Trophoblast cell (in vitro differentiated cells and primary cell): ENCODE results near the gene TEX22.

Experiments
- DNase-seq, 2 donors: peaks; one replicate each; pipeline ENCODE4 v3.0.0-alpha.2; 2016
- H2AFZ ChIP-seq: 2 replicates; pipeline ENCODE4 v1.6.1; 2013; ENCODE audit warnings: low read length, moderate library complexity, mild to moderate bottlenecking; ENCODE audit not compliant: insufficient read depth, poor library complexity
- H2AK5ac ChIP-seq: 2 replicates; pipeline ENCODE4 v1.6.1; 2013; ENCODE audit warnings: mild to moderate bottlenecking, low read length
- H2BK120ac ChIP-seq: 2 replicates; pipeline ENCODE4 v1.6.1; 2013; ENCODE audit warnings: low read length, mild to moderate bottlenecking, moderate library complexity; ENCODE audit not compliant: insufficient read depth, poor library complexity
- H2BK12ac ChIP-seq: 2 replicates; pipeline ENCODE4 v1.6.1; 2013; ENCODE audit warnings: mild to moderate bottlenecking, low read length, moderate library complexity
- H2BK5ac ChIP-seq: 2 replicates; pipeline ENCODE4 v1.6.1; 2013; ENCODE audit warnings: low read length, low read depth, moderate library complexity, mild to moderate bottlenecking; ENCODE audit not compliant: poor library complexity
- H3K14ac ChIP-seq: 2 replicates; pipeline ENCODE4 v1.6.1; 2013; ENCODE audit warnings: mild to moderate bottlenecking, low read length
- H3K18ac ChIP-seq: 2 replicates; pipeline ENCODE4 v1.6.1; 2013; ENCODE audit warnings: mild to moderate bottlenecking, low read length
- H3K23ac ChIP-seq: 2 replicates; pipeline ENCODE4 v1.6.1; 2013; ENCODE audit warnings: low read length
- H3K27ac ChIP-seq: 2 replicates; pipeline ENCODE4 v1.5.1; 2013; ENCODE audit warnings: low read depth, mild to moderate bottlenecking, inconsistent platforms, low read length, moderate library complexity
- H3K27me3 ChIP-seq: 2 replicates; pipeline ENCODE4 v1.6.1; 2013; ENCODE audit warnings: inconsistent platforms, mild to moderate bottlenecking, low read length, moderate library complexity; ENCODE audit not compliant: insufficient read depth
- H3K36me3 ChIP-seq, 2 experiments: 1 replicate in 1 of 2; 2 replicates in 1 of 2; pipeline ENCODE4 v1.6.1; 2013; ENCODE audit warnings: low read length in 2 of 2, mild to moderate bottlenecking in 2 of 2, moderate library complexity in 1 of 2; ENCODE audit not compliant: insufficient read depth in 2 of 2, control insufficient read depth in 1 of 2
- H3K4ac ChIP-seq: 2 replicates; pipeline ENCODE4 v1.6.1; 2013; ENCODE audit warnings: low read depth, mild to moderate bottlenecking, low read length, moderate library complexity
- H3K4me1 ChIP-seq, 2 experiments: 1 replicate in 1 of 2; 2 replicates in 1 of 2; pipeline ENCODE4 v1.6.1; 2013; ENCODE audit warnings: low read length in 2 of 2, mild to moderate bottlenecking in 2 of 2, moderate library complexity in 1 of 2; ENCODE audit not compliant: insufficient read depth in 2 of 2, control insufficient read depth in 1 of 2
- H3K4me2 ChIP-seq: 2 replicates; pipeline ENCODE4 v1.6.1; 2013; ENCODE audit warnings: inconsistent platforms, mild to moderate bottlenecking, low read length, moderate library complexity
- H3K4me3 ChIP-seq: 2 replicates; pipeline ENCODE4 v1.5.1; 2013; ENCODE audit warnings: mild to moderate bottlenecking, low read depth, low read length, inconsistent platforms
- H3K79me1 ChIP-seq: one replicate; pipeline ENCODE4 v1.6.1; 2013; ENCODE audit warnings: low read length
- H3K79me2 ChIP-seq: 2 replicates; pipeline ENCODE4 v1.6.1; 2013; ENCODE audit warnings: low read length, mild to moderate bottlenecking; ENCODE audit not compliant: control insufficient read depth, insufficient read depth, poor library complexity
- H3K9ac ChIP-seq: 2 replicates; pipeline ENCODE4 v1.6.1; 2013; ENCODE audit warnings: mild to moderate bottlenecking, low read length
- H3K9me3 ChIP-seq: 2 replicates; pipeline ENCODE4 v1.6.1; 2013; ENCODE audit warnings: low read depth, mild to moderate bottlenecking, control low read depth, inconsistent platforms, low read length; ENCODE audit not compliant: insufficient read depth
- H4K12ac ChIP-seq: 2 replicates; pipeline ENCODE4 v1.6.1; 2013; ENCODE audit warnings: low read depth, mild to moderate bottlenecking, low read length, moderate library complexity
- H4K8ac ChIP-seq: 2 replicates; pipeline ENCODE4 v1.6.1; 2013; ENCODE audit warnings: low read depth, mild to moderate bottlenecking, low read length, moderate library complexity
- H4K91ac ChIP-seq: one replicate; pipeline ENCODE4 v1.6.1; 2013; ENCODE audit warnings: low read depth, mild to moderate bottlenecking, low read length, moderate library complexity
- WGBS: extraction: QIAGEN DNeasy Blood & Tissue Kit; methylation state at CpG from one replicate; pipeline ENCODE4 v1.1.7; 2013; ENCODE audit warnings: missing lambda C conversion rate; ENCODE audit not compliant: insufficient read length, insufficient coverage; ENCODE audit errors: extremely low coverage; 5-methylcytosine and 5-hydroxymethylcytosine counted together

TEX22 gene

GRCh38 chr14:105368032-105368417, 30.3 kb upstream of the TEX22 start:
- Histone ChIP-seq H3K23ac (no peak overlapping the region), H3K36me3 (peaks cover 25 to 31% of the 10 kb centered on the region in 2 experiments), H3K4me2 (no peak overlapping the region), H4K8ac (no peak overlapping the region), H2BK5ac (no peak overlapping the region), H3K18ac (no peak overlapping the region), H2BK120ac (no peak overlapping the region), H3K9me3 (no peaks in the 10 kb centered on the region), H4K12ac (no peak overlapping the region), H3K4ac (no peak overlapping the region), H2AK5ac (no peak overlapping the region), H2BK12ac (no peak overlapping the region), H3K27ac (no peak overlapping the region), H3K79me2 (no peaks in the 10 kb centered on the region), H3K14ac (no peak overlapping the region), H3K9ac (no peak overlapping the region), H2AFZ (no peak overlapping the region), H3K4me1 (no peaks in the 10 kb centered on the region), H3K27me3 (no peaks in the 10 kb centered on the region), H3K79me1 (no peaks in the 10 kb centered on the region), H4K91ac (no peak overlapping the region), H3K4me3 (no peak overlapping the region)
- no CpG with 5 or more reads among the region's 20 CpGs for WGBS
- no peak for DNase-seq

GRCh38 chr14:105368426-105368825, 29.9 kb upstream of the TEX22 start:
- no peak overlapping the region for H2AK5ac ChIP-seq

GRCh38 chr14:105368910-105369652, 29.3 kb upstream of the TEX22 start:
- Histone ChIP-seq H2BK12ac (no peak overlapping the region), H2BK5ac (no peak overlapping the region), H3K4ac (no peak overlapping the region), H3K14ac (no peak overlapping the region), H4K8ac (no peak overlapping the region), H4K91ac (no peak overlapping the region), H3K23ac (no peak overlapping the region), H3K4me3 (no peak overlapping the region), H3K9me3 (no peaks in the 10 kb centered on the region), H2AFZ (no peak overlapping the region), H2BK120ac (no peak overlapping the region), H3K4me1 (no peaks in the 10 kb centered on the region), H3K27ac (no peak overlapping the region), H2AK5ac (no peak overlapping the region), H3K79me2 (no peaks in the 10 kb centered on the region), H3K18ac (no peak overlapping the region), H4K12ac (no peak overlapping the region), H3K79me1 (no peaks in the 10 kb centered on the region), H3K4me2 (no peak overlapping the region), H3K27me3 (no peaks in the 10 kb centered on the region), H3K9ac (no peak overlapping the region), H3K36me3 (peaks cover 25 to 31% of the 10 kb centered on the region in 2 experiments)
- DNase-seq: no peak
- WGBS: no CpG with 5 or more reads among the region's 29 CpGs

More at GRCh38 chr14:105368426-105368825, 29.9 kb upstream of the TEX22 start:
- Histone ChIP-seq H3K27ac (no peak overlapping the region), H3K18ac (no peak overlapping the region), H3K27me3 (no peaks in the 10 kb centered on the region), H2BK120ac (no peak overlapping the region), H3K14ac (no peak overlapping the region), H2BK5ac (no peak overlapping the region), H3K4me1 (no peaks in the 10 kb centered on the region), H2AFZ (no peak overlapping the region), H3K9ac (no peak overlapping the region), H4K8ac (no peak overlapping the region), H3K9me3 (no peaks in the 10 kb centered on the region), H3K36me3 (peaks cover 25 to 31% of the 10 kb centered on the region in 2 experiments), H3K23ac (no peak overlapping the region), H3K4me3 (no peak overlapping the region), H3K4ac (no peak overlapping the region), H2BK12ac (no peak overlapping the region), H3K79me1 (no peaks in the 10 kb centered on the region), H4K12ac (no peak overlapping the region), H4K91ac (no peak overlapping the region), H3K4me2 (no peak overlapping the region), H3K79me2 (no peaks in the 10 kb centered on the region)
- no peak for DNase-seq
- no CpG with 5 or more reads among the region's 20 CpGs for whole genome bisulfite sequencing

GRCh38 chr14:105369653-105370040, 28.7 kb upstream of the TEX22 start:
- H3K79me2 ChIP-seq: no peaks in the 10 kb centered on the region
- H4K91ac ChIP-seq: no peak overlapping the region
- no peak for DNase-seq
- H3K23ac ChIP-seq: no peak overlapping the region
- no peaks in the 10 kb centered on the region for H3K27me3 ChIP-seq
- H3K27ac ChIP-seq: no peak overlapping the region
- H2BK12ac ChIP-seq: no peak overlapping the region
- H2AFZ ChIP-seq: no peak overlapping the region
- H3K4ac ChIP-seq: no peak overlapping the region
- H3K36me3 ChIP-seq: peaks cover 25 to 31% of the 10 kb centered on the region in 2 experiments
- H3K18ac ChIP-seq: no peak overlapping the region
- no peaks in the 10 kb centered on the region for H3K9me3 ChIP-seq
- H3K79me1 ChIP-seq: no peaks in the 10 kb centered on the region
- H4K12ac ChIP-seq: no peak overlapping the region
- no peak overlapping the region for H2AK5ac ChIP-seq
- no peak overlapping the region for H4K8ac ChIP-seq
- no peak overlapping the region for H3K14ac ChIP-seq
- H3K4me2 ChIP-seq: no peak overlapping the region
- no peak overlapping the region for H2BK120ac ChIP-seq
- no peak overlapping the region for H2BK5ac ChIP-seq
- no CpG with 5 or more reads among the region's 28 CpGs for WGBS
- H3K9ac ChIP-seq: no peak overlapping the region
- no peak overlapping the region for H3K4me3 ChIP-seq
- no peaks in the 10 kb centered on the region for H3K4me1 ChIP-seq
